K562 (cell line): Measurements from ENCODE around the gene TRIM38. TPM values are rescaled to one million over a fixed set of nuclear protein-coding genes. Genes with fewer than 3 reads are reported as not detected.

Experiments used
- ARNT ChIP-seq, 2 experiments: fragments of 450-650 bp; IDR thresholded peaks; 2 replicates each; pipeline ENCODE4 v1.6.1; 2016; ENCODE audit warnings: mild to moderate bottlenecking in 1 of 2
- ETV5 ChIP-seq: sonication (generic); formaldehyde crosslinking; IDR thresholded peaks from 2 replicates; pipeline ENCODE4 v1.4.0; 2020; ENCODE audit warnings: low read depth, mild to moderate bottlenecking, missing genetic modification reagents
- ILF3 ChIP-seq: fragments of 450-650 bp; IDR thresholded peaks from 2 replicates; pipeline ENCODE4 v1.6.1; 2018; ENCODE audit warnings: antibody characterized with exemption, mild to moderate bottlenecking, moderate library complexity, borderline replicate concordance
- JUN ChIP-seq, 2 experiments: sonication (generic) in 1 of 2; formaldehyde crosslinking in 1 of 2; IDR thresholded peaks; 2 replicates each; pipeline versions ENCODE4 v1.6.1 to v1.8.0; 2012 to 2022; ENCODE audit warnings: borderline replicate concordance in 2 of 2, mild to moderate bottlenecking in 2 of 2, improper control_type of control experiment in 1 of 2, low read depth in 1 of 2, low read length in 1 of 2, missing genetic modification reagents in 1 of 2
- JUNB ChIP-seq: fragments of 450-650 bp; formaldehyde crosslinking; conservative IDR thresholded peaks from 2 replicates; pipeline ENCODE4 v1.4.0; 2020; ENCODE audit warnings: mild to moderate bottlenecking
- PHB ChIP-seq: fragments of 250-450 bp; sonication (Bioruptor Pico); IDR thresholded peaks from 2 replicates; pipeline ENCODE4 v1.5.0; 2021
- PHF8 ChIP-seq: fragments of 200-600 bp; sonication (generic); IDR thresholded peaks from 2 replicates; pipeline ENCODE4 v1.6.1; 2012; ENCODE audit warnings: mixed run types, mild to moderate bottlenecking, inconsistent platforms, low read length, moderate library complexity, borderline replicate concordance
- RFX7 ChIP-seq: fragments of 250-450 bp; sonication (Bioruptor Pico); IDR thresholded peaks from 2 replicates; pipeline ENCODE4 v1.5.1; 2021; ENCODE audit warnings: mild to moderate bottlenecking
- SMARCE1 ChIP-seq: fragments of 450-650 bp; IDR thresholded peaks from 2 replicates; pipeline ENCODE4 v1.7.1; 2016; ENCODE audit warnings: mild to moderate bottlenecking
- SMC3 ChIP-seq: conservative IDR thresholded peaks from 2 replicates; pipeline ENCODE4 v1.6.1; 2011; ENCODE audit warnings: low read depth, low read length, improper control_type of control experiment; ENCODE audit not compliant: insufficient read depth
- ZFP30 ChIP-seq: fragments of 250-450 bp; sonication (Bioruptor Pico); IDR thresholded peaks from 2 replicates; pipeline ENCODE4 v1.8.0; 2022; ENCODE audit warnings: moderate library complexity, mild to moderate bottlenecking, inconsistent platforms, borderline replicate concordance
- ZFX ChIP-seq: sonication (generic); formaldehyde crosslinking; IDR thresholded peaks from 2 replicates; pipeline ENCODE4 v1.8.0; 2022; ENCODE audit warnings: mild to moderate bottlenecking, missing genetic modification reagents, moderate library complexity
- ZNF197 ChIP-seq: fragments of 200-800 bp; sonication (Bioruptor generic); IDR thresholded peaks from 2 replicates; pipeline ENCODE4 v1.6.1; 2016; ENCODE audit warnings: low read depth, missing genetic modification characterization, missing compliant biosample characterization
- ZNF436 ChIP-seq: fragments of 250-450, 450-650 bp; sonication (Bioruptor Pico); formaldehyde crosslinking; IDR thresholded peaks from 2 replicates; pipeline ENCODE4 v1.7.0; 2020; ENCODE audit warnings: mild to moderate bottlenecking
- ZNF696 ChIP-seq: fragments of 250-450 bp; sonication (Bioruptor Pico); conservative IDR thresholded peaks from 2 replicates; pipeline ENCODE4 v1.4.0; 2020; ENCODE audit warnings: mild to moderate bottlenecking, moderate library complexity
- ZNF717 ChIP-seq: fragments of 250-450 bp; sonication (Bioruptor Pico); IDR thresholded peaks from 2 replicates; pipeline ENCODE4 v1.5.0; 2021
- ZNF77 ChIP-seq: fragments of 250-450 bp; sonication (Bioruptor Pico); IDR thresholded peaks from 2 replicates; pipeline ENCODE4 v1.5.0; 2020
- polyA plus RNA-seq, 8 experiments: library from polyadenylated mRNA; depleted of rRNA in 4 of 8; stranded (reverse) in 5 of 8; unstranded in 3 of 8; fragments of >200 nt; fragmentation: Nextera tagmentation in 2 of 8; fragmentation: Illumina TruSeq in 1 of 8; extraction: Ambion mirVana in 2 of 8; extraction: Trizol in 1 of 8; gene quantifications; 2 replicates each; pipeline versions ENCODE4 v1.2.1 to v1.2.3, GENCODE V29; 2011 to 2014; ENCODE audit warnings: inconsistent platforms in 1 of 8, missing spikeins in 1 of 8
- total RNA-seq, 7 experiments: library from RNA; depleted of rRNA in 6 of 7; stranded (reverse); fragments of >200 nt in 6 of 7; fragmentation: Illumina TruSeq in 2 of 7; extraction: Trizol in 2 of 7; gene quantifications; 2 replicates each; pipeline versions ENCODE4 v1.2.1 to v1.2.3, GENCODE V29; 2011 to 2021; ENCODE audit warnings: low replicate concordance in 1 of 7
- TF ChIP-seq, protein P1 (sequence below): fragments of 450-650 bp; formaldehyde crosslinking; IDR thresholded peaks from 2 replicates; pipeline ENCODE4 v1.4.0; 2020; ENCODE audit warnings: mild to moderate bottlenecking, moderate library complexity
- TF ChIP-seq, protein P2 (sequence below): sonication (generic); formaldehyde crosslinking; IDR thresholded peaks from 2 replicates; pipeline ENCODE4 v1.8.0; 2022; ENCODE audit warnings: mild to moderate bottlenecking, missing genetic modification reagents
- TF ChIP-seq, protein P3 (sequence below): fragments of 250-450 bp; sonication (Bioruptor Pico); IDR thresholded peaks from 2 replicates; pipeline ENCODE4 v1.8.0; 2021; ENCODE audit warnings: mild to moderate bottlenecking, moderate library complexity
- TF ChIP-seq, protein P4 (sequence below): fragments of 250-450 bp; sonication (Bioruptor Pico); IDR thresholded peaks from 2 replicates; pipeline ENCODE4 v1.8.0; 2022; ENCODE audit warnings: moderate library complexity, mild to moderate bottlenecking, inconsistent platforms
- TF ChIP-seq, protein P5 (sequence below): fragments of 450-650 bp; formaldehyde crosslinking; IDR thresholded peaks from 2 replicates; pipeline ENCODE4 v1.4.0; 2020; ENCODE audit warnings: mild to moderate bottlenecking, mixed read lengths
- TF ChIP-seq, protein P6 (sequence below): sonication (generic); formaldehyde crosslinking; IDR thresholded peaks from 2 replicates; pipeline ENCODE4 v1.8.0; 2022; ENCODE audit warnings: mild to moderate bottlenecking, low read depth, missing genetic modification reagents

TRIM38 gene
- total and polyA plus RNA-seq, 9 of the 15 experiments (the other 6 are each of a cell fraction or from before 2014, with no cell fraction given), result 1.7 to 6.7 (median 6.3) TPM

DNA sequence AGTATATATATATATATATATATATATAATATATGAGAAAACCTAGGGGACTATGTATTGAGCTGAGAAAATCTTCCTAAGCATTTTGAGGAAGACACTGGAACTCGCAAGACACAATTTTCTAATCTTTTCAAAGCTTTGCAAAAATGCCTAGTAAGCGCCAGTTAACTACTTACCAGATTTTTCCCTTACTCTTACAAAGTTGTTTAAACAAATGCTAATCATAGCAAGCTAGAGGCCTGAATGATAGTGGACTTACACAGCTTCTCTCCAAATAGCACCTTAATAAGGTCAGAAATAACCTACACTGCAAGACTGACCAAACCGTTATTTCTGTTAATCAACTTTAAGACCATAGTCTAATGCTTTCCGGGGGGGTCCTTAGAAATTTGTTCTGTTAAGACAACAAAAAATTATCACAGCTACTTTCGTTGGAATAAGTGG is 68.6 kb downstream of the TRIM38 start (continued):
- TF ChIP-seq, protein P1, sequence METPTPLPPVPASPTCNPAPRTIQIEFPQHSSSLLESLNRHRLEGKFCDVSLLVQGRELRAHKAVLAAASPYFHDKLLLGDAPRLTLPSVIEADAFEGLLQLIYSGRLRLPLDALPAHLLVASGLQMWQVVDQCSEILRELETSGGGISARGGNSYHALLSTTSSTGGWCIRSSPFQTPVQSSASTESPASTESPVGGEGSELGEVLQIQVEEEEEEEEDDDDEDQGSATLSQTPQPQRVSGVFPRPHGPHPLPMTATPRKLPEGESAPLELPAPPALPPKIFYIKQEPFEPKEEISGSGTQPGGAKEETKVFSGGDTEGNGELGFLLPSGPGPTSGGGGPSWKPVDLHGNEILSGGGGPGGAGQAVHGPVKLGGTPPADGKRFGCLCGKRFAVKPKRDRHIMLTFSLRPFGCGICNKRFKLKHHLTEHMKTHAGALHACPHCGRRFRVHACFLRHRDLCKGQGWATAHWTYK, result peak; percentile 56
- TF ChIP-seq ZFX (CRISPR knock-in tag) (no peak), JUNB (CRISPR knock-in tag) (no peak), RFX7 (CRISPR knock-in tag) (peak; percentile 92), PHF8 (no peak), PHB (CRISPR knock-in tag) (peak; percentile 72; the same call in 1 of the 2 replicates), ILF3 (peak; percentile 95), ZNF197 (CRISPR knock-in tag) (no peak), SMC3 (no peak), ZNF436 (CRISPR knock-in tag) (peak; percentile 97), ARNT (IDR thresholded peaks at IDR 0.05) (peak in 1 of 2 experiments; percentile 11; a peak in 1 of 4 replicates), JUN (IDR thresholded peaks at IDR 0.05; ENCODE audit: borderline replicate concordance, low read depth, low read length) (no peak), JUN (CRISPR knock-in tag; IDR thresholded peaks at IDR 0.05; ENCODE audit: borderline replicate concordance) (no peak), ZNF77 (CRISPR knock-in tag) (peak; percentile 92), ZNF717 (peak; percentile 90), SMARCE1 (no peak), ZNF696 (CRISPR knock-in tag) (peak; percentile 85; the same call in 1 of the 2 replicates), ETV5 (CRISPR knock-in tag) (no peak), ZFP30 (CRISPR knock-in tag) (peak; percentile 99; the same call in 1 of the 2 replicates)
- TF ChIP-seq, protein P2, sequence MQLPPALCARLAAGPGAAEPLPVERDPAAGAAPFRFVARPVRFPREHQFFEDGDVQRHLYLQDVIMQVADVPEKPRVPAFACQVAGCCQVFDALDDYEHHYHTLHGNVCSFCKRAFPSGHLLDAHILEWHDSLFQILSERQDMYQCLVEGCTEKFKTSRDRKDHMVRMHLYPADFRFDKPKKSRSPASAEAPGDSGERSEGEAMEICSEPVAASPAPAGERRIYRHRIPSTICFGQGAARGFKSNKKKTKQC, result no peak
- TF ChIP-seq, protein P3, sequence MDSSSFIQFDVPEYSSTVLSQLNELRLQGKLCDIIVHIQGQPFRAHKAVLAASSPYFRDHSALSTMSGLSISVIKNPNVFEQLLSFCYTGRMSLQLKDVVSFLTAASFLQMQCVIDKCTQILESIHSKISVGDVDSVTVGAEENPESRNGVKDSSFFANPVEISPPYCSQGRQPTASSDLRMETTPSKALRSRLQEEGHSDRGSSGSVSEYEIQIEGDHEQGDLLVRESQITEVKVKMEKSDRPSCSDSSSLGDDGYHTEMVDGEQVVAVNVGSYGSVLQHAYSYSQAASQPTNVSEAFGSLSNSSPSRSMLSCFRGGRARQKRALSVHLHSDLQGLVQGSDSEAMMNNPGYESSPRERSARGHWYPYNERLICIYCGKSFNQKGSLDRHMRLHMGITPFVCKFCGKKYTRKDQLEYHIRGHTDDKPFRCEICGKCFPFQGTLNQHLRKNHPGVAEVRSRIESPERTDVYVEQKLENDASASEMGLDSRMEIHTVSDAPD, result 0 out of 2 replicates have a peak, but pooled peaks have one; percentile 69
- TF ChIP-seq, protein P4, sequence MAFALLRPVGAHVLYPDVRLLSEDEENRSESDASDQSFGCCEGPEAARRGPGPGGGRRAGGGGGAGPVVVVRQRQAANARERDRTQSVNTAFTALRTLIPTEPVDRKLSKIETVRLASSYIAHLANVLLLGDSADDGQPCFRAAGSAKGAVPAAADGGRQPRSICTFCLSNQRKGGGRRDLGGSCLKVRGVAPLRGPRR (CRISPR knock-in tag), result peak; percentile 17; the same call in 1 of the 2 replicates
- TF ChIP-seq, protein P5, sequence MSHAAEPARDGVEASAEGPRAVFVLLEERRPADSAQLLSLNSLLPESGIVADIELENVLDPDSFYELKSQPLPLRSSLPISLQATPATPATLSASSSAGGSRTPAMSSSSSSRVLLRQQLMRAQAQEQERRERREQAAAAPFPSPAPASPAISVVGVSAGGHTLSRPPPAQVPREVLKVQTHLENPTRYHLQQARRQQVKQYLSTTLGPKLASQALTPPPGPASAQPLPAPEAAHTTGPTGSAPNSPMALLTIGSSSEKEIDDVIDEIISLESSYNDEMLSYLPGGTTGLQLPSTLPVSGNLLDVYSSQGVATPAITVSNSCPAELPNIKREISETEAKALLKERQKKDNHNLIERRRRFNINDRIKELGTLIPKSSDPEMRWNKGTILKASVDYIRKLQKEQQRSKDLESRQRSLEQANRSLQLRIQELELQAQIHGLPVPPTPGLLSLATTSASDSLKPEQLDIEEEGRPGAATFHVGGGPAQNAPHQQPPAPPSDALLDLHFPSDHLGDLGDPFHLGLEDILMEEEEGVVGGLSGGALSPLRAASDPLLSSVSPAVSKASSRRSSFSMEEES (CRISPR knock-in tag), result peak; percentile 54
- TF ChIP-seq, protein P6, sequence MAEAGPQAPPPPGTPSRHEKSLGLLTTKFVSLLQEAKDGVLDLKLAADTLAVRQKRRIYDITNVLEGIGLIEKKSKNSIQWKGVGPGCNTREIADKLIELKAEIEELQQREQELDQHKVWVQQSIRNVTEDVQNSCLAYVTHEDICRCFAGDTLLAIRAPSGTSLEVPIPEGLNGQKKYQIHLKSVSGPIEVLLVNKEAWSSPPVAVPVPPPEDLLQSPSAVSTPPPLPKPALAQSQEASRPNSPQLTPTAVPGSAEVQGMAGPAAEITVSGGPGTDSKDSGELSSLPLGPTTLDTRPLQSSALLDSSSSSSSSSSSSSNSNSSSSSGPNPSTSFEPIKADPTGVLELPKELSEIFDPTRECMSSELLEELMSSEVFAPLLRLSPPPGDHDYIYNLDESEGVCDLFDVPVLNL (CRISPR knock-in tag), result no peak
